A673 (cell line): ENCODE results near the gene OLA1.

Source experiments
- CTCF ChIP-seq: fragments of 300-800, 200-600 bp; sonication (generic); conservative IDR thresholded peaks from 2 replicates; pipeline ENCODE4 v1.5.1; 2017; ENCODE audit warnings: low read depth, mild to moderate bottlenecking, antibody characterized with exemption, low read length, moderate library complexity, mixed read lengths
- EZH2 ChIP-seq: fragments of 200-600 bp; sonication (generic); IDR thresholded peaks from 2 replicates; pipeline ENCODE4 v1.6.1; 2017; ENCODE audit warnings: borderline replicate concordance, low read depth, mild to moderate bottlenecking, mixed read lengths, antibody characterized with exemption, low read length; ENCODE audit not compliant: poor library complexity, severe bottlenecking

DNA sequence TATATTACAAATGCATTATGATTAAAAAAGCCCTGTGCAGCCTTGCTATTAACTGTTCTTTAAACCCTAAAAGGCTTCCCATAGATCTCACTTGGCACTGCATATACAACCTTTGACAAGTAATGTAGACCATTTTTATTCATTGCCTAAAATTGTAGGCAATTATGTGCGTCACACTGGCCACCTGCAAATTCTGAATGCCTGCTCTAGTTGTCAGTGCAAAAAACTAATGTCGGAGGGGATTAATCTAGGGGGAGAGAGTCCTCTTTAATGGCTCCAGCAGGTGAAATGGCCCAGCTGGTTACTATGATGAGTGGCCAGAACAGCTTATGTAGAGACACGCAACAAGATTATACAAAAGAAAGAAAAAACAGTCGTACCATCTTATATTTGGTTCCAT is 123.2 kb downstream of the OLA1 start:
- TF ChIP-seq CTCF (no peak), EZH2 (no peak)
